Measurements from ENCODE around the gene MKI67.
"Not testable (repeated sequence)": the region's sequence is repeated elsewhere in the genome, so short reads cannot be mapped to it uniquely, and the experiment has no call there.

MKI67 gene

DNA sequence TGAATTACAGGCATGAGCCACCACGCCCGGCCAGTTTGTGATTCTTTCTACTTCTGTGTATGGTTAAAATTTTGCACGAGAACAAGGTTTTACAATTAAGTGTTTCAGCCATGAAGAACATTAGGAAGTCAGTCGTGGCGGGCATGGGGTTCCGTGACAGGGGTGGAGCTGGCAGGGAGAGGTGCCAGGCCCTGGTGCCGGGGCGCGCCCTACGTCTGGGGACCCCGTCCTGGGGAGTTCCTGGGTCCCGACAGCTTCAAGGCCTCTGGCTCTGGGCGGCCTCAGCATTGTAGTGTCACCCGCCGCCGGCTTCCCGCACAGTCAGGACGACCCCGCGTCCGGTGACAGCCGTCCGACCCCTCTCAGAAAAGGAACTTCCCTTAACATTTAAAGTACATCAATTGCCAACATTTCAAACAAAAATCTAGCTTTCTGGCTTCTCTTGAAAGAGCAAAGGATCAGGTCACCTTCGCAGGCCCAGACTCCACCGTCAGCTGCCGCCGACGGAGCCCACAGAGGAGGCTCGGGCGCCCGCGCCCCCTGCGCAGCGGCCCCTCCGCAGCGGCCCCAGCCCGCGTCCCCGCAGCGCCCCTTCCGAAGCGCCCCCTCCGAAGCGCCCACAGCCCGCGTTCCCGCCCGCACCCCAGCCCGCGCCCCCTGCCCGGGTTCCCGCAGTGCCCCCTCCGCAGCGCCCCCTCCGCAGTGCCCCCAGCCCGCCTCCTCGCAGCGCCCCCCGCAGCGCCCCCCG, 23.2 kb upstream of the MKI67 start:
- no peak overlapping the region for H3K4me3 ChIP-seq (ENCODE audit: low read depth in 1 of 5, low read length in 5 of 5)
- no peaks in the 10 kb centered on the region for H3K36me3 ChIP-seq (ENCODE audit: control insufficient read depth in 5 of 5, insufficient read depth in 5 of 5, low read length in 5 of 5)
- no peaks in the 10 kb centered on the region for H3K9me3 ChIP-seq (ENCODE audit: control insufficient read depth in 5 of 5, low read length in 5 of 5)
- peaks cover 0 to 13% (median 7%) of the 10 kb centered on the region in 5 donors for H3K4me1 ChIP-seq (ENCODE audit: control insufficient read depth in 5 of 5, insufficient read depth in 5 of 5, low read length in 5 of 5)
- no peak overlapping the region for H3K9ac ChIP-seq (ENCODE audit: low read length in 5 of 5)
- peaks cover 0 to 30% (median 22%) of the 10 kb centered on the region in 5 donors for H3K27me3 ChIP-seq (ENCODE audit: control insufficient read depth in 5 of 5, insufficient read depth in 4 of 5, low read length in 5 of 5)
- no peak overlapping the region for H3K27ac ChIP-seq (ENCODE audit: low read depth, low read length)

DNA sequence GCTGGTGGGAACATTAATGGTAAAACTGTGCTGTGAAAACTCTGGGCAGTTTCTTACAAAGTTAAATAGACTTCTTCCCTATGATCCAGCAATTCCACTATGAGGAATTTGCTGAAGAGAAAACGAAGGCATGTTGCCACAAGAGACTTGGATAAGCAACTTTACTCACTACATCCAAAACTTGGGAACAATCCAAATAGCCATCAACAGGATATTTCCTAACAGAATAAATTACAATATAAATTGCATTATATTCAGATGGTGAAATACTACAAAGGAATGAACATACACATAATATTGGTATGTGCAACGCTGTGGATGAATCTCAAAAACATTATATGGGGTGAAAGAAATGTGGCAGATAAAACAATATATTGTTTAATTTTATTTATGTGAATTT, 21.4 kb upstream of the MKI67 start:
- Histone ChIP-seq H3K4me3 (ENCODE audit: low read depth in 1 of 5, low read length in 5 of 5) (no peak overlapping the region), H3K9ac (ENCODE audit: low read length in 5 of 5) (no peak overlapping the region), H3K27me3 (ENCODE audit: control insufficient read depth in 5 of 5, insufficient read depth in 4 of 5, low read length in 5 of 5) (peaks cover under 1 to 20% (median 7%) of the 10 kb centered on the region in 5 donors), H3K9me3 (ENCODE audit: control insufficient read depth in 5 of 5, low read length in 5 of 5) (no peaks in the 10 kb centered on the region), H3K36me3 (ENCODE audit: control insufficient read depth in 5 of 5, insufficient read depth in 5 of 5, low read length in 5 of 5) (no peaks in the 10 kb centered on the region), H3K27ac (ENCODE audit: low read depth, low read length) (no peak overlapping the region), H3K4me1 (ENCODE audit: control insufficient read depth in 5 of 5, insufficient read depth in 5 of 5, low read length in 5 of 5) (peaks cover 0 to 13% (median 7%) of the 10 kb centered on the region in 5 donors)

DNA sequence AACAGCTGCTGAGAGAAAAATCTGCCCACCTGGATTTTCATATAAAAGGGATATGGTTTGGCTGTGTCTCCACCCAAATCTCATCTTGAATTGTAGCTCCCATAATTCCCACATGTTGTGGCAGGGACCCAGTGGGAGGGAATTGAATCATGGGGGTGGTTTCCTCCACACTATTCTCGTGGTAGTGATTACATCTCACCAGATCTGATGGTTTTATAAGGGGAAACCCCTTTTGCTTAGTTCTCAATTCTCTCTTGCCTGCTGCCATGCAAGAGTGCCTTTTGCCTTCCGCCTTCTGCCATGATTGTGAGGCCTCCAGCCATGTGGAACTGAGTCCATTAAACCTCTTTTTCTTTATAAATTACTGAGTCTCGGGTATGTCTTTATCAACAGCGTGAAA, 20.8 kb upstream of the MKI67 start:
- H3K9me3 ChIP-seq (ENCODE audit: control insufficient read depth in 5 of 5, low read length in 5 of 5): no peaks in the 10 kb centered on the region
- H3K36me3 ChIP-seq (ENCODE audit: control insufficient read depth in 5 of 5, insufficient read depth in 5 of 5, low read length in 5 of 5): no peaks in the 10 kb centered on the region
- H3K27me3 ChIP-seq (ENCODE audit: control insufficient read depth in 5 of 5, insufficient read depth in 4 of 5, low read length in 5 of 5): peaks cover 0 to 20% (median 6%) of the 10 kb centered on the region in 5 donors
- no peak overlapping the region for H3K27ac ChIP-seq (ENCODE audit: low read depth, low read length)
- H3K4me1 ChIP-seq (ENCODE audit: control insufficient read depth in 5 of 5, insufficient read depth in 5 of 5, low read length in 5 of 5): peaks cover 0 to 13% (median 7%) of the 10 kb centered on the region in 5 donors
- no peak overlapping the region for H3K4me3 ChIP-seq (ENCODE audit: low read depth in 1 of 5, low read length in 5 of 5)
- H3K9ac ChIP-seq (ENCODE audit: low read length in 5 of 5): no peak overlapping the region

DNA sequence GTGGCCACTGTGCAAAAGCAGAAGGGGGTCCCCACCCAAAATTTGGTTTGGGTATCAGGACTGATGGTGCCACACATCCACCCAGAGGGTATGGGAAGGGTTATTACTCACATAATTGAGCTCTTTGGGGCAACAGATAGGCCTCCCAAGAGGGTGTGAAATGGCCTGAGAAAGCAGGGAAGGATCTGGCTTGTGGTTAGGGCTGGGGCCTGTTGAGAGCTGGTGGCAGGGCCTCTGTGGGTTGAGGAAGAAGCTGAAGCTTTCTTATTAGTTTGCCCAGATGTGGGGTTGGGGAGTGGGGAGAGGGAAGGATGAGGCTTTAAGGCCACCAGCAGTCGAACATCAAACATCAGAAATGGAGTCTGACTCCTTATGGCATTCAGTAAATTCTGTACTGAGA, 18.3 kb upstream of the MKI67 start:
- Histone ChIP-seq H3K36me3 (ENCODE audit: control insufficient read depth in 5 of 5, insufficient read depth in 5 of 5, low read length in 5 of 5) (no peaks in the 10 kb centered on the region), H3K4me3 (ENCODE audit: low read depth in 1 of 5, low read length in 5 of 5) (no peak overlapping the region), H3K9me3 (ENCODE audit: control insufficient read depth in 5 of 5, low read length in 5 of 5) (no peaks in the 10 kb centered on the region), H3K27ac (ENCODE audit: low read depth, low read length) (no peak overlapping the region), H3K27me3 (ENCODE audit: control insufficient read depth in 5 of 5, insufficient read depth in 4 of 5, low read length in 5 of 5) (peaks cover 0 to 9% (median 3%) of the 10 kb centered on the region in 5 donors), H3K9ac (ENCODE audit: low read length in 5 of 5) (no peak overlapping the region), H3K4me1 (ENCODE audit: control insufficient read depth in 5 of 5, insufficient read depth in 5 of 5, low read length in 5 of 5) (peaks cover 0 to 8% (median 0%) of the 10 kb centered on the region in 5 donors)

DNA sequence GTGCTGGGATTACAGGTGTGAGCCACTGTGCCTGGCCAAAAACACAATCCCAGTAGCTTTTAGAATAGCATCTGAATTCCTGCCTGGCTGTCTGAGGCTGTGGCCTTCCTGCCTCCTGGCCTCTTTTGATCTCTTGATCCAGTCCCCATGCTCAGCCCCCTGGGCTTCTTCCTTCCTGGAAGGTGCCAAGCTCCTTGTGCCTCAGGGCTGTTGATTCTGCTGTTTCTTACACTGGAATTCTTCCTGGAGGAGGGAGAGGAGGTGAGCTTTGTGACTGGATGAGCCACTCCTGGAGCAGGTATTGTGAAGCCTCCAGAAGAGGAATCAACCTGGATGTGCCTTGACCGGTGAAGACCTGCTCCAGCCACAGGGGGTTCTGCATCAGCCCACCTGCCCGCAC, 17.3 kb upstream of the MKI67 start:
- H3K4me1 ChIP-seq (ENCODE audit: control insufficient read depth in 5 of 5, insufficient read depth in 5 of 5, low read length in 5 of 5): peaks cover 0 to 8% (median 0%) of the 10 kb centered on the region in 5 donors
- H3K36me3 ChIP-seq (ENCODE audit: control insufficient read depth in 5 of 5, insufficient read depth in 5 of 5, low read length in 5 of 5): no peaks in the 10 kb centered on the region
- no peak overlapping the region for H3K27ac ChIP-seq (ENCODE audit: low read depth, low read length)
- peaks cover 0 to 7% (median 2%) of the 10 kb centered on the region in 5 donors for H3K27me3 ChIP-seq (ENCODE audit: control insufficient read depth in 5 of 5, insufficient read depth in 4 of 5, low read length in 5 of 5)
- no peak overlapping the region for H3K4me3 ChIP-seq (ENCODE audit: low read depth in 1 of 5, low read length in 5 of 5)
- H3K9ac ChIP-seq (ENCODE audit: low read length in 5 of 5): no peak overlapping the region
- no peaks in the 10 kb centered on the region for H3K9me3 ChIP-seq (ENCODE audit: control insufficient read depth in 5 of 5, low read length in 5 of 5)

DNA sequence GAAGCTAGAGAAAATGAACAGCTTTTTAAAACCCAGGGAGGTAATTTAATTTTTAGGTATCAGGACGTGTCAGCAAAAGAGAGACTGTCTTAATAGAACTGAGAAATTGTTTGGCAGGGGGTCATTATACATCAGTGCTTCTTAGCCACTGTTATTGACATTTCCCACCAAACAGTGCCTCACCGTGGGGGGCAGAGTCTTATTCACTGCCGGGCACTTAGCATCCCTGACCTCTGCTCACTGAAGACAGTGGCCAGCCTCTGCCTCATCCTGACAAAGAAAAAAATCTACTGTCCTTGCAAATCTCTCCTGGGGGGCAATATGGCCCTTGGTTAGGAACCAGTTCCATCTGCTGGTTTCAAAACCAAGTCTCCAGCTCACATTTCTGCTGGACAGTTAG, 14.2 kb upstream of the MKI67 start:
- Histone ChIP-seq H3K4me1 (ENCODE audit: control insufficient read depth in 5 of 5, insufficient read depth in 5 of 5, low read length in 5 of 5) (no peaks in the 10 kb centered on the region), H3K4me3 (ENCODE audit: low read depth in 1 of 5, low read length in 5 of 5) (no peak overlapping the region), H3K9me3 (ENCODE audit: control insufficient read depth in 5 of 5, low read length in 5 of 5) (no peaks in the 10 kb centered on the region), H3K27me3 (ENCODE audit: control insufficient read depth in 5 of 5, insufficient read depth in 4 of 5, low read length in 5 of 5) (peaks cover 0 to 3% (median 0%) of the 10 kb centered on the region in 5 donors), H3K36me3 (ENCODE audit: control insufficient read depth in 5 of 5, insufficient read depth in 5 of 5, low read length in 5 of 5) (no peaks in the 10 kb centered on the region), H3K9ac (ENCODE audit: low read length in 5 of 5) (no peak overlapping the region), H3K27ac (ENCODE audit: low read depth, low read length) (no peak overlapping the region)

DNA sequence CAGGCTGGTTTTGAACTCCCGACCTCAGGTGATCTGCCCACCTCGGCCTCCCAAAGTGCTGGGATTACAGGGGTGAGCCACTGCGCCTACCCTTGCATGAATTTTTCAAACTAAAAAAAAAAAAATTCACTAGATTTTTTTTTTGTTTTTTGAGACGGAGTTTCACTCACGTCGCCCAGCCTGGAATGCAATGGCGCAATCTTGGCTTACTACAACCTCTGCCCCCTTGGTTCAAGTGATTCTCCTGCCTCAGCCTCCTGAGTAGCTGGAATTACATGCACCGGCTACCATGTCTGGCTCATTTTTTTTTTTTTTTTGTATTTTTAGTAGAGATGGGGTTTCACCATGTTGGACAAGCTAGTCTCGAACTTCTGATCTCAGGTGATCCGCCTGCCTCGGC, 12.2 kb upstream of the MKI67 start:
- not testable (repeated sequence) for H3K27ac ChIP-seq (ENCODE audit: low read depth, low read length); H3K9me3 ChIP-seq (ENCODE audit: control insufficient read depth in 5 of 5, low read length in 5 of 5); H3K4me1 ChIP-seq (ENCODE audit: control insufficient read depth in 5 of 5, insufficient read depth in 5 of 5, low read length in 5 of 5); H3K36me3 ChIP-seq (ENCODE audit: control insufficient read depth in 5 of 5, insufficient read depth in 5 of 5, low read length in 5 of 5); H3K27me3 ChIP-seq (ENCODE audit: control insufficient read depth in 5 of 5, insufficient read depth in 4 of 5, low read length in 5 of 5); H3K9ac ChIP-seq (ENCODE audit: low read length in 5 of 5); H3K4me3 ChIP-seq (ENCODE audit: low read depth in 1 of 5, low read length in 5 of 5)

DNA sequence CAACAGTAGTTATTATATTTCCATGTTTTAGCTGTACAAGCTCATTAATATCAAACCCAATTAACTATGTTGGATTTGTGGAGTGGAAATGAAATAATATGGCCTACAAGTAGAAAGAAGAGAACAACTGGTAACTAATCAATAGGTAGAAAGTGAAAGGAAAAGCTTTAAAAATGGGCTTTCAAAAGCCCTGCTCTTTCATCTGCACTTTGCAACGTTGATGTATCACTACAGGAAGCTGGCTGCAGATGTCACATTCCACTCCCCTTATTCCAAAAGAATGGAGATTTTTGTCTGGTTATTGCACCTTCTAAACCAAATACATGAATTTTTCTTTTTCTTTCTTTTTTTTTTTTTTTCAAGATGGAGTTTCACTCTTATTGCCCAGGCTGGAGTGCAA, 11.7 kb upstream of the MKI67 start:
- Histone ChIP-seq H3K36me3 (ENCODE audit: control insufficient read depth in 5 of 5, insufficient read depth in 5 of 5, low read length in 5 of 5) (no peaks in the 10 kb centered on the region), H3K27me3 (ENCODE audit: control insufficient read depth in 5 of 5, insufficient read depth in 4 of 5, low read length in 5 of 5) (peaks cover 0 to 4% (median 0%) of the 10 kb centered on the region in 5 donors), H3K9ac (ENCODE audit: low read length in 5 of 5) (no peak overlapping the region), H3K4me3 (ENCODE audit: low read depth in 1 of 5, low read length in 5 of 5) (no peak overlapping the region), H3K9me3 (ENCODE audit: control insufficient read depth in 5 of 5, low read length in 5 of 5) (no peaks in the 10 kb centered on the region), H3K27ac (ENCODE audit: low read depth, low read length) (no peak overlapping the region), H3K4me1 (ENCODE audit: control insufficient read depth in 5 of 5, insufficient read depth in 5 of 5, low read length in 5 of 5) (no peaks in the 10 kb centered on the region)

DNA sequence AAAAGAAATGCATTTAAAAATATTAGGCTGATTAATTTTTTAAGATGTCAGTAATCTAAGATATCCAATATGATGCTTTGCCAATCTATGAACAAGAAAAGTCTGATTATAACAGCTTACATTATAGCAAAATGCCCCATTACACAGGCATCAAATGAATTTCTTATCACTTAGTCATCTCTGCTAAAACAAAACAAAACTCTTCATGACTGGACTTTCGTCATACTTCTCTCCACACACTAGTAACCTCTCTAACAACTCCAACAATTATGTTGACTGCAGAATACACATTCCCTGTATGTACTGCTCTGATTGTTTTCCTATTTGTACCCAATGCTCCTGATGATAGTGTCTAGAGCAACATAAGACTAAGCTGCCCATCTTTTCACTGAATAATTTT, 3.8 kb upstream of the MKI67 start:
- H3K27ac ChIP-seq (ENCODE audit: low read depth, low read length): no peak overlapping the region
- H3K4me3 ChIP-seq (ENCODE audit: low read depth in 1 of 5, low read length in 5 of 5): no peak overlapping the region
- H3K36me3 ChIP-seq (ENCODE audit: control insufficient read depth in 5 of 5, insufficient read depth in 5 of 5, low read length in 5 of 5): no peaks in the 10 kb centered on the region
- H3K4me1 ChIP-seq (ENCODE audit: control insufficient read depth in 5 of 5, insufficient read depth in 5 of 5, low read length in 5 of 5): peaks cover 2 to 17% (median 15%) of the 10 kb centered on the region in 5 donors
- peaks cover 2 to 13% (median 7%) of the 10 kb centered on the region in 5 donors for H3K27me3 ChIP-seq (ENCODE audit: control insufficient read depth in 5 of 5, insufficient read depth in 4 of 5, low read length in 5 of 5)
- no peaks in the 10 kb centered on the region for H3K9me3 ChIP-seq (ENCODE audit: control insufficient read depth in 5 of 5, low read length in 5 of 5)
- no peak overlapping the region for H3K9ac ChIP-seq (ENCODE audit: low read length in 5 of 5)

DNA sequence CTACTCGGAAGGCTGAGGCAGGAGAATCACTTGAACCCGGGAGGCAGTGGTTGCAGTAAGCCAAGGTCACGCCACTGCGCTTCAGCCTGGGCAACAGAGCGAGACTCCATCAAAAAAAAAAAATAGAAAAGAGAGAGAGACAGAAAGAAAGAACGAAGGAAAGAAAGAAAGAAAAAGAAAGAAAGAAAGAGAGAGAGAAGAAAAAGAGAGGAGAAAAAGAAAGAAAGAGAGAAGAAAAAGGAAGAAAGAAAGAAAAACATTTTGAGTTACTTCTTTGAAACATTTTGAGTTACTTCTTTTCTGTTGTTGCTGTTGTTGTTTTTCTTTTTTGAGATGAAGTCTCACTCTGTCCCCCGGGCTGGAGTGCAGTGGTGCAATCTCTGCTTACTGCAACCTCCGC, 2.4 kb upstream of the MKI67 start:
- no peak overlapping the region for H3K27ac ChIP-seq (ENCODE audit: low read depth, low read length)
- no peak overlapping the region for H3K9ac ChIP-seq (ENCODE audit: low read length in 5 of 5)
- peaks cover 11 to 26% (median 17%) of the 10 kb centered on the region in 5 donors for H3K27me3 ChIP-seq (ENCODE audit: control insufficient read depth in 5 of 5, insufficient read depth in 4 of 5, low read length in 5 of 5)
- H3K4me3 ChIP-seq (ENCODE audit: low read depth in 1 of 5, low read length in 5 of 5): no peak overlapping the region
- H3K9me3 ChIP-seq (ENCODE audit: control insufficient read depth in 5 of 5, low read length in 5 of 5): no peaks in the 10 kb centered on the region
- no peaks in the 10 kb centered on the region for H3K36me3 ChIP-seq (ENCODE audit: control insufficient read depth in 5 of 5, insufficient read depth in 5 of 5, low read length in 5 of 5)
- H3K4me1 ChIP-seq (ENCODE audit: control insufficient read depth in 5 of 5, insufficient read depth in 5 of 5, low read length in 5 of 5): peaks cover 2 to 21% (median 15%) of the 10 kb centered on the region in 5 donors

All from subcutaneous abdominal adipose tissue (tissue), 5 donors.